ENCODE results near the gene CHRM4. TPM values are rescaled to one million over a fixed set of nuclear protein-coding genes. Genes with fewer than 3 reads are reported as not detected.
"Not testable (repeated sequence)": the region's sequence is repeated elsewhere in the genome, so short reads cannot be mapped to it uniquely, and the experiment has no call there.

CHRM4 gene
- total RNA-seq, 1 donor from 2014 or later = not detected

DNA sequence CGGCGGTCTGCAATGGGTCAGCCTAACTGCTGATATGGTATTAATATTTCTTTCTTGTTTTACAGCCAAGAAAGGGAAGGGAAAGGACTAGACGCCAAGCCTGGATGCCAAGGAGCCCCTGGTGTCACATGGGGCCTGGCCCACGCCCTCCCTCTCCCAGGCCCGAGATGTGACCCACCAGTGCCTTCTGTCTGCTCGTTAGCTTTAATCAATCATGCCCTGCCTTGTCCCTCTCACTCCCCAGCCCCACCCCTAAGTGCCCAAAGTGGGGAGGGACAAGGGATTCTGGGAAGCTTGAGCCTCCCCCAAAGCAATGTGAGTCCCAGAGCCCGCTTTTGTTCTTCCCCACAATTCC lies 8.2 kb downstream of the CHRM4 start:
- Histone ChIP-seq H3K36me3 (ENCODE audit: control insufficient read depth in 3 of 3, insufficient read depth in 3 of 3, low read length in 3 of 3) (peaks cover 0 to 2% (median under 1%) of the 10 kb centered on the region in 3 donors), H3K27ac (ENCODE audit: low read depth, low read length) (no peak overlapping the region), H3K27me3 (ENCODE audit: control insufficient read depth in 3 of 3, insufficient read depth in 3 of 3, low read length in 3 of 3) (peaks cover 24 to 51% (median 45%) of the 10 kb centered on the region in 3 donors), H3K4me1 (ENCODE audit: control insufficient read depth in 3 of 3, insufficient read depth in 3 of 3, low read length in 3 of 3) (peaks cover 13 to 23% (median 14%) of the 10 kb centered on the region in 3 donors), H3K9me3 (ENCODE audit: control insufficient read depth in 3 of 3, low read length in 3 of 3) (no peaks in the 10 kb centered on the region), H3K4me3 (ENCODE audit: low read length in 3 of 3) (no peak overlapping the region), H3K9ac (ENCODE audit: low read depth in 1 of 3, low read length in 3 of 3) (no peak overlapping the region)

DNA sequence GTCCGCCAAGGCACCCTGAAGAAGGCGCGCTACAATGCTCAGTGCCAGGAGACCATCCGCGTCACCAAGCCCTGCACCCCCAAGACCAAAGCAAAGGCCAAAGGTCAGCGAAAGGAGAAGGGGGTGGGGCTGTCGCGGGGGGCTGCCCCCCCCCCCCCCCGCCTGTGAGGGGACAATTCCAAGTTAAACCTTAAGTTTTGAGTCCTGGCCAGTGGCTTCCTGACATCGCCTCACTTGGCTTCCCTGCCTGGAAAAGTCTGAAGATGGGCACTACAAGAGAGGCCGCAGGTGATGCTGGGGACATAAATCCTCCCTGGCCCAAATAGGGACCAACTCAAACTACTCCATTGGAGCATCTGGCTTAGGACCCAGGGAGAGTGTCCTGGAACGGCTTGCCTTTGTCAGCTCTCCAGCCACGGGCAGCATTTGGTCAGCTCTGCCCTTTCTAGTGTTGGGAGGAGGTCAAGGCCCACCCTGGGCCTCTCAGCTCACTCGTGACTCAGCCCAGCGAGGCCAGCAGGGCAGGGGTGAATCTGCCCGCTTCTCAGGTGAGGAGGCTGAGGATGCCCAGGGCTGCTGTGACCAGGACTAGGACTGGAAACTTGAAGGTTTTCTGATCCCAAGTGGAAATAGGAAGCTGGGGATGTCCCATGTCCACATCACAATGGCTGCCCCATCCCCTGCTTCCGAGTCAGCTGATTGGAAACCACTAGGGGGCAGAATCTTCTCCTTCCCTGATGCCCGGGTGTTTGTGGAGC lies 8.8 kb downstream of the CHRM4 start:
- Histone ChIP-seq H3K4me1 (ENCODE audit: control insufficient read depth in 3 of 3, insufficient read depth in 3 of 3, low read length in 3 of 3) (peaks cover 14 to 23% (median 15%) of the 10 kb centered on the region in 3 donors), H3K36me3 (ENCODE audit: control insufficient read depth in 3 of 3, insufficient read depth in 3 of 3, low read length in 3 of 3) (peaks cover 3 to 7% (median 6%) of the 10 kb centered on the region in 3 donors), H3K9me3 (ENCODE audit: control insufficient read depth in 3 of 3, low read length in 3 of 3) (no peaks in the 10 kb centered on the region), H3K27me3 (ENCODE audit: control insufficient read depth in 3 of 3, insufficient read depth in 3 of 3, low read length in 3 of 3) (peaks cover 24 to 45% (median 39%) of the 10 kb centered on the region in 3 donors), H3K4me3 (ENCODE audit: low read length in 3 of 3) (peak overlapping the region in 2 of 3 donors; percentile 22 to 40), H3K27ac (ENCODE audit: low read depth, low read length) (no peak overlapping the region), H3K9ac (ENCODE audit: low read depth in 1 of 3, low read length in 3 of 3) (no peak overlapping the region)

DNA sequence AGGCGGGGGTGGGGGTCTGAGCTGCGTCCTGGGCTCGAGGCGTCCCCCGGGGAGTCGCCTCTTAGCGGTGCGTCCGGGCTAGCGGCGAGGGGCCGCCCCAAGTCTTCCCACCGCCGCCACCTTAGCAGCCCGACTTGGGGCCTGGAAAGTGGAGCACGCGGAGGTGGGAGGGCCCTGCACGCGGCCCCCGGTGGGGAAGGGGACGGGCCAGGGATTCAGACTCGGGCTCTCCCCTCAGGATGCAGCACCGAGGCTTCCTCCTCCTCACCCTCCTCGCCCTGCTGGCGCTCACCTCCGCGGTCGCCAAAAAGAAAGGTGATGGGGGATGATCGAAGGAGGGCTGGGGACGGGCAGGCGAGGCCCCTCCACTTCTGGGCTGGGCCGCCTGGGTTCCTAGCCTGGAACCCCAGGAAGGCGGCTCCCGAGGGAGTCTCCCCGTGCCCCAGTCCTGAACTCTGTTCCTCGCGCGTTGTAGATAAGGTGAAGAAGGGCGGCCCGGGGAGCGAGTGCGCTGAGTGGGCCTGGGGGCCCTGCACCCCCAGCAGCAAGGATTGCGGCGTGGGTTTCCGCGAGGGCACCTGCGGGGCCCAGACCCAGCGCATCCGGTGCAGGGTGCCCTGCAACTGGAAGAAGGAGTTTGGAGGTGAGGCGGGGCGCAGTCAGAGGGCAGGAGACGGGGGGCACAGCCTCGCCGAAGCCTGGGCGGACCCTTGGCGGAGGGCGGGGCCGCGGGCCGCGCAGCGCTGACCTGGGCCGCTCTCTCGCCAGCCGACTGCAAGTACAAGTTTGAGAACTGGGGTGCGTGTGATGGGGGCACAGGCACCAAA lies 9.5 kb downstream of the CHRM4 start:
- Histone ChIP-seq H3K27me3 (ENCODE audit: control insufficient read depth in 3 of 3, insufficient read depth in 3 of 3, low read length in 3 of 3) (peaks cover 24 to 38% (median 32%) of the 10 kb centered on the region in 3 donors), H3K36me3 (ENCODE audit: control insufficient read depth in 3 of 3, insufficient read depth in 3 of 3, low read length in 3 of 3) (peaks cover 10 to 14% (median 13%) of the 10 kb centered on the region in 3 donors), H3K4me3 (ENCODE audit: low read length in 3 of 3) (peak overlapping the region; percentile 38 to 61 (median 40)), H3K27ac (ENCODE audit: low read depth, low read length) (no peak overlapping the region), H3K9me3 (ENCODE audit: control insufficient read depth in 3 of 3, low read length in 3 of 3) (no peaks in the 10 kb centered on the region), H3K9ac (ENCODE audit: low read depth in 1 of 3, low read length in 3 of 3) (peak overlapping the region; percentile 14 to 62 (median 33)), H3K4me1 (ENCODE audit: control insufficient read depth in 3 of 3, insufficient read depth in 3 of 3, low read length in 3 of 3) (peaks cover 14 to 23% (median 15%) of the 10 kb centered on the region in 3 donors)

- Histone ChIP-seq H3K27ac (ENCODE audit: low read depth, low read length) (peak within 1 kb of the TSS; percentile 47), H3K36me3 (ENCODE audit: control insufficient read depth in 3 of 3, insufficient read depth in 3 of 3, low read length in 3 of 3) (peaks cover 16 to 20% (median 20%) of the 10 kb centered on the region in 3 donors), H3K9me3 (ENCODE audit: control insufficient read depth in 3 of 3, low read length in 3 of 3) (no peaks in the 10 kb centered on the region), H3K4me1 (ENCODE audit: control insufficient read depth in 3 of 3, insufficient read depth in 3 of 3, low read length in 3 of 3) (peaks cover 14 to 23% (median 15%) of the 10 kb centered on the region in 3 donors), H3K9ac (ENCODE audit: low read depth in 1 of 3, low read length in 3 of 3) (peak within 1 kb of the TSS; percentile 65 to 71 (median 67)), H3K27me3 (ENCODE audit: control insufficient read depth in 3 of 3, insufficient read depth in 3 of 3, low read length in 3 of 3) (peaks cover 16 to 30% (median 24%) of the 10 kb centered on the region in 3 donors), H3K4me3 (ENCODE audit: low read length in 3 of 3) (peak within 1 kb of the TSS; percentile 65 to 72 (median 69))
These were observed 10.3 kb downstream of the CHRM4 start, which contains the start of gene MDK for GRCh38 chr11:46381048-46381818. Gene MDK, plus strand, starts transcription at chr11:46381669. Its CDS starts 389 bp downstream, at chr11:46382058.

- no peaks in the 10 kb centered on the region for H3K9me3 ChIP-seq (ENCODE audit: control insufficient read depth in 3 of 3, low read length in 3 of 3)
- H3K9ac ChIP-seq (ENCODE audit: low read depth in 1 of 3, low read length in 3 of 3) = peak overlapping the region; percentile 65 to 71 (median 67)
- peak overlapping the region; percentile 65 to 72 (median 69) for H3K4me3 ChIP-seq (ENCODE audit: low read length in 3 of 3)
- H3K4me1 ChIP-seq (ENCODE audit: control insufficient read depth in 3 of 3, insufficient read depth in 3 of 3, low read length in 3 of 3) = peaks cover 14 to 23% (median 15%) of the 10 kb centered on the region in 3 donors
- H3K27me3 ChIP-seq (ENCODE audit: control insufficient read depth in 3 of 3, insufficient read depth in 3 of 3, low read length in 3 of 3) = peaks cover 11 to 25% (median 22%) of the 10 kb centered on the region in 3 donors
- peak overlapping the region; percentile 47 for H3K27ac ChIP-seq (ENCODE audit: low read depth, low read length)
- H3K36me3 ChIP-seq (ENCODE audit: control insufficient read depth in 3 of 3, insufficient read depth in 3 of 3, low read length in 3 of 3) = peaks cover 23 to 28% (median 27%) of the 10 kb centered on the region in 3 donors
These were observed 11.1 kb downstream of the CHRM4 start for GRCh38 chr11:46380340-46381047.

GRCh38 chr11:46379482-46380293 lies 11.9 kb downstream of the CHRM4 start:
- Histone ChIP-seq H3K4me1 (ENCODE audit: control insufficient read depth in 3 of 3, insufficient read depth in 3 of 3, low read length in 3 of 3) (peaks cover 14 to 23% (median 15%) of the 10 kb centered on the region in 3 donors), H3K27ac (ENCODE audit: low read depth, low read length) (peak overlapping the region; percentile 47), H3K27me3 (ENCODE audit: control insufficient read depth in 3 of 3, insufficient read depth in 3 of 3, low read length in 3 of 3) (peaks cover 6 to 22% (median 19%) of the 10 kb centered on the region in 3 donors), H3K36me3 (ENCODE audit: control insufficient read depth in 3 of 3, insufficient read depth in 3 of 3, low read length in 3 of 3) (peaks cover 29 to 36% (median 35%) of the 10 kb centered on the region in 3 donors)
- H3K9me3 ChIP-seq (ENCODE audit: control insufficient read depth in 3 of 3, low read length in 3 of 3); H3K4me3 ChIP-seq (ENCODE audit: low read length in 3 of 3); H3K9ac ChIP-seq (ENCODE audit: low read depth in 1 of 3, low read length in 3 of 3): not testable (repeated sequence)

GRCh38 chr11:46378811-46379481 lies 12.6 kb downstream of the CHRM4 start:
- Histone ChIP-seq H3K27ac (ENCODE audit: low read depth, low read length) (no peak overlapping the region), H3K9ac (ENCODE audit: low read depth in 1 of 3, low read length in 3 of 3) (no peak overlapping the region), H3K4me3 (ENCODE audit: low read length in 3 of 3) (no peak overlapping the region), H3K9me3 (ENCODE audit: control insufficient read depth in 3 of 3, low read length in 3 of 3) (no peaks in the 10 kb centered on the region), H3K36me3 (ENCODE audit: control insufficient read depth in 3 of 3, insufficient read depth in 3 of 3, low read length in 3 of 3) (peaks cover 36 to 43% (median 42%) of the 10 kb centered on the region in 3 donors), H3K4me1 (ENCODE audit: control insufficient read depth in 3 of 3, insufficient read depth in 3 of 3, low read length in 3 of 3) (peaks cover 14 to 23% (median 15%) of the 10 kb centered on the region in 3 donors), H3K27me3 (ENCODE audit: control insufficient read depth in 3 of 3, insufficient read depth in 3 of 3, low read length in 3 of 3) (peaks cover 6 to 19% (median 18%) of the 10 kb centered on the region in 3 donors)

GRCh38 chr11:46378296-46378695 lies 13.3 kb downstream of the CHRM4 start:
- Histone ChIP-seq H3K9ac (ENCODE audit: low read depth in 1 of 3, low read length in 3 of 3) (peak overlapping the region in 1 of 3 donors; percentile 8), H3K27me3 (ENCODE audit: control insufficient read depth in 3 of 3, insufficient read depth in 3 of 3, low read length in 3 of 3) (peaks cover 6 to 17% (median 16%) of the 10 kb centered on the region in 3 donors), H3K4me1 (ENCODE audit: control insufficient read depth in 3 of 3, insufficient read depth in 3 of 3, low read length in 3 of 3) (peaks cover 14 to 23% (median 15%) of the 10 kb centered on the region in 3 donors), H3K4me3 (ENCODE audit: low read length in 3 of 3) (no peak overlapping the region), H3K27ac (ENCODE audit: low read depth, low read length) (no peak overlapping the region), H3K9me3 (ENCODE audit: control insufficient read depth in 3 of 3, low read length in 3 of 3) (no peaks in the 10 kb centered on the region), H3K36me3 (ENCODE audit: control insufficient read depth in 3 of 3, insufficient read depth in 3 of 3, low read length in 3 of 3) (peaks cover 41 to 48% (median 47%) of the 10 kb centered on the region in 3 donors)
